ENCODE data around the gene SLC38A6.

Gene SLC38A6

DNA sequence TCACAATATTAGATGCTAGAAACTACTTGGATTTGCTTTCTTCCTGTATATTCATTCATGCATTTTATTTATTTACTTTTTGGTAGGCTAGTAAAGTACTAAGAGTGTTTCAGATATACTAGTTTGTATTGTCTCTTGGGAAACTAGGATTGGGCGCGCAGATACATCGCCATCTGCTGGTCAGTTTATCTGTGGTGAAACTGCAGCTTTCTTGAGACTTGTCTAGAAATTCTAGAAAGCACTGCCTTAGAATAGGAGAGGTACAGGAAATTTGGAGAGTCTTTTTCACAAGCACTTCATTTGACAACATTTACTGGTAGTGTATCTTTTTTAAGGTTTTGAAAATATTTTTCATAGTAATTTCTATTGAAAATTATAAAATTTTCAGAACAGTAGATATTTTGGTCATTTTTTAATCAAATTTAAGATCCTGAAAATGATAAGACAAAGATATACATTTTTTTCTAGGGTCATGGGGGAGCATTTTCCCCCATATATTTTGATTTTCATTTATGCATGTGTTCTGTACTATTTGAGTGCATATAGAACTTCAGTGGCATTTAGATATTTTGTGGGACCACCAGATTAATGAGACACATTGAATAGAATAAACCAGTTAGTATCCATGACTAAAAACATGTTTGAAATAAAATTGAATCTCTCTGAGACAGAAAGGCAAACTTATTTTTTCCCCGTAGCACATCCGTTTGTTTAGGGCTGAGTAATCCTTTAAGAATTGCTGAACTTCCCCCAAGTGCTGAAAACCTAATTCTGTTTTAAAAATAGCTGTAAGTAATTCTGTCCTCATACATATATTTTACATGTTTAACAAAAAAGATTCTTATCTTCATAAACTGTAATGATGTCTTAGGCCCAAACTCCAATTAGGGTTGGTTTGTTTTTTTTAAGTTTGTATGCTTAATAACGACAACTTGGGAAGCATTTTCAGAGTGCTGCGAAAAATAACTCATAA lies 44.5 kb downstream of the SLC38A6 start:
- no peaks in the 10 kb centered on the region for H3K27me3 Mint-ChIP-seq
- peak; percentile 62 for ATAC-seq
- peaks cover 2% of the 10 kb centered on the region for H3K4me1 Mint-ChIP-seq
- H3K4me3 Mint-ChIP-seq, result no peak overlapping the region
- H3K27ac Mint-ChIP-seq, result no peak overlapping the region
- H3K36me3 Mint-ChIP-seq, result no peaks in the 10 kb centered on the region
- H3K9me3 Mint-ChIP-seq, result no peaks in the 10 kb centered on the region

DNA sequence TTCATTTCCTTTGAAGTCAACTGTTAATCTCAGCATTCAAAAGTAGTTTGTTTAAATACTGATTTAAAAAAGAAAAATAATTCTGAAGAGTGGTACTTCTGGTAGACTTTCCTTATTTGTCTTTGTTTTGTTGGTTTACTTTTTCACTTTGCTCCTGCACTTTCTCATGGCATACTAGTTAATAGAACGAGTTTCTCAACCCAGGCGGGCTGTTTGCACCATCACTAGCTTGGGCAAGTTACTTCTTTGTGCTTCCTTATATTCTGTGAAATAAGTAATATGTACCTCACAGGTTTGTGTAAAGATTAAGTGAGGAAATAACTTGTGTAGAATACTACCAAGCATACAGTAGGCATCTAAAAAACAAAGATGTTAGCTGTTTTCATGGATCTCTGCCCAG lies 45.5 kb downstream of the SLC38A6 start:
- no peak overlapping the region for H3K4me3 Mint-ChIP-seq
- no peak for ATAC-seq
- no peak overlapping the region for H3K27ac Mint-ChIP-seq
- no peaks in the 10 kb centered on the region for H3K9me3 Mint-ChIP-seq
- H3K36me3 Mint-ChIP-seq, result no peaks in the 10 kb centered on the region
- H3K27me3 Mint-ChIP-seq, result no peaks in the 10 kb centered on the region
- H3K4me1 Mint-ChIP-seq, result peaks cover 8% of the 10 kb centered on the region

DNA sequence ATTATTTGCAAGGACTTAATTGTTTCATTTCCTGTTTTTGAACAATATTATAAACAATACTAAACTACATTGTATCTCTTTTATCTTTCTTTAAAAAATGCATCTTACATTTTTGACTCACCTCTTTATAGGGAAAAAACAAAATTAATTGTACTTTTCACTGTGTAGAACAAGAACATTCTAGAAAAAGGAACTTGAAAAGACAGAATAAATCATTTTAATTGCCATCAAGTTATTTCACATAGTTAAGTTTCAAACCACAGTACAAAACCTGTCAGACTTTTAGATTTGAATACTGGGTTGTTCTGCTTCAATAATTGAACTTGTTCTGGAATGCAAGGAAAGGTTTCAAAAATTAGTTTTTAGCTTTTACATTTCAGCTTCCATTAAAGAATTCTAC lies 50.0 kb downstream of the SLC38A6 start:
- Mint-ChIP-seq H3K9me3 (no peaks in the 10 kb centered on the region), H3K27ac (no peak overlapping the region), H3K36me3 (no peaks in the 10 kb centered on the region), H3K4me1 (peaks cover 17% of the 10 kb centered on the region), H3K27me3 (no peaks in the 10 kb centered on the region), H3K4me3 (no peak overlapping the region)
- no peak for ATAC-seq

DNA sequence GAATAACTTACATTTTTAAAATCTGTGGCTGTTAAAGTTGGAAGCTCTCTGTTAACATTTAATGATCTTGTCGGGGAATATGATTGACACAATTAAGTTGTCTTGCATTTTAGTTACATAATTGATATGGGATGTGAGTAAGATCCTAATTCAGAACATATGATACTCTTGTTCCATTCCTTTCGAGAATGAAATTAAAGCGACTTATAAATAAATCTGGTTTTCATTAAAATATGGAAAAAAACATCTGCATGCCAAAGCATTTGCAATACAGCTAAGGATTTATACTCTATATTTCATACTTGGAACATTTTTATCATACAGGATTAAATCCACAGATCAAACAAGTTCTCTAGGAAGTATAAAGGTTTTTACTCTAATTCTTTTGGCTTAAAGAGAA lies 52.0 kb downstream of the SLC38A6 start:
- Mint-ChIP-seq H3K4me1 (peaks cover 17% of the 10 kb centered on the region), H3K36me3 (no peaks in the 10 kb centered on the region), H3K4me3 (no peak overlapping the region), H3K9me3 (no peaks in the 10 kb centered on the region), H3K27me3 (no peaks in the 10 kb centered on the region), H3K27ac (no peak overlapping the region)
- no peak for ATAC-seq

DNA sequence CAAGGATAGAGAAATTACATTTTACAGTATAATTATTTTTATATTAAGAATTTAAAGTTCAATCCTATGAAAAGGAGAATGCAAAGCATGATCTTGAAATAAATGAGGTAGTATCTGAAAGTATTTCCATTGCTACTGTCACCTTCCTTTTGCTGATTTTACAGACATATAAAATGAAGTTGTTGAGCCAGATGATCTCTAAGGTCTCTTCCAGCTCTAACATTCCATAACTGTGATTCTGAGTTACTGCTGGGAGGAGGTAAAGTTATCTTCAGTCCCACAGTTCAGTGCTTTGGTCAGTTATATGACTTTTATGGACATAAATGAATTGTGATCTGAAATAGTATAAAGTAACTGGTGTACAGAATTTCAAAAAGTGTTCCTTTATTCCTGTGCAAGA lies 52.8 kb downstream of the SLC38A6 start:
- H3K27me3 Mint-ChIP-seq, result no peaks in the 10 kb centered on the region
- H3K36me3 Mint-ChIP-seq, result no peaks in the 10 kb centered on the region
- ATAC-seq, result no peak
- no peaks in the 10 kb centered on the region for H3K9me3 Mint-ChIP-seq
- H3K4me1 Mint-ChIP-seq, result peaks cover 17% of the 10 kb centered on the region
- no peak overlapping the region for H3K4me3 Mint-ChIP-seq
- peak overlapping the region; percentile 20 for H3K27ac Mint-ChIP-seq

DNA sequence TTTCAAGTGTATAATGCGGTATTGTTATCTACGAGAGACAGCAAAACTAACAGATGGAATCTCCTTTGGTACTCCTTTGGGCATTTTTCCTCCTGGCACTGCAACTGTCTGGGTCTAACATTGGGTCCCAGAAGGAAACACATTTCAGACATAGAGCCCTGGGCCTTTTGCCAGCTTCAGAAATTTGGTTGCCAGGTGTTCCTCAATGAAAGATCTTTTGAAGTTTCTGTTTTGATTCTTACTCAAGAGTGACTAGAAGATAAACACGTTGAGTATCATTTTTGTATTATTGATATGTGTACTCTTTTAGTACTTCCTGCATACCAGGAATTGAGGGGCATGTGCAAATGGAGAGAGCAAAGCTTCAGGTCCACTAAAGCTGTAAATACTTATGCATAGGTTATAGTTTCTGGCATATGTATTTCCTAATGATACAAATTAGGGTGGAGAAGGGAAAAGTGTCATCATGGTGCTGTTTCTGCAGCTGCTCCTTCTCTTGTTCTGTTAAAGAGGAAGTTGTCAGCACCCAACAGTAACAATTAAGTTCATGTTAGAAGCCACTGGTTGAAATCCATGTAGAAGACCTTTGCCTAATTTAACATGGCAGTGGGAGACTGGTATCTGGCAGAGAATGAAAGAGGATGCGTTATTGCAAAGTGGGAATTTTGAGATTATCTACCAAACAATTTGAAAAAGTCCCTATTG lies 53.5 kb downstream of the SLC38A6 start:
- no peak overlapping the region for H3K4me3 Mint-ChIP-seq
- peaks cover 17% of the 10 kb centered on the region for H3K4me1 Mint-ChIP-seq
- H3K27ac Mint-ChIP-seq, result peak overlapping the region; percentile 20
- no peaks in the 10 kb centered on the region for H3K27me3 Mint-ChIP-seq
- ATAC-seq, result no peak
- no peaks in the 10 kb centered on the region for H3K9me3 Mint-ChIP-seq
- no peaks in the 10 kb centered on the region for H3K36me3 Mint-ChIP-seq

DNA sequence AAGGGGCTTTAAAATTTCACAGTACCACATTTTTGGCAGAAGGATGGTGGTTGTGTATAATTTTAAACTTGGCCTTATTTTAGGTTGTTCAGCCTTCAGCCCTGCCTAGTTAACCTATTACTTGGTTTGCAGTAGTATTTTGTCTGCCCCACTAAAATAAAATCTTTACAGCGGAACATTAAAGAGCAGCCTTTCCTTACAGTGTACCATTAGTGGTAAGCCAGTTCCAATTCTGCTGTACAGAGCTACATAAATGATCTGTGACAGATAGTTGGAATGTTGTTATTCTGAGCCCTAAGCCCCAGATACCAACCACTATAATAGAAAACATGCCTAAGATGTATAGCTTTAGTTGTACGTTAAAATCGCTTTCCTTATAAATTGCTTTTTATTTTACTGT lies 56.2 kb downstream of the SLC38A6 start:
- no peak for ATAC-seq
- Mint-ChIP-seq H3K36me3 (no peaks in the 10 kb centered on the region), H3K27ac (no peak overlapping the region), H3K27me3 (no peaks in the 10 kb centered on the region), H3K4me1 (peaks cover 9% of the 10 kb centered on the region), H3K9me3 (no peaks in the 10 kb centered on the region), H3K4me3 (no peak overlapping the region)

DNA sequence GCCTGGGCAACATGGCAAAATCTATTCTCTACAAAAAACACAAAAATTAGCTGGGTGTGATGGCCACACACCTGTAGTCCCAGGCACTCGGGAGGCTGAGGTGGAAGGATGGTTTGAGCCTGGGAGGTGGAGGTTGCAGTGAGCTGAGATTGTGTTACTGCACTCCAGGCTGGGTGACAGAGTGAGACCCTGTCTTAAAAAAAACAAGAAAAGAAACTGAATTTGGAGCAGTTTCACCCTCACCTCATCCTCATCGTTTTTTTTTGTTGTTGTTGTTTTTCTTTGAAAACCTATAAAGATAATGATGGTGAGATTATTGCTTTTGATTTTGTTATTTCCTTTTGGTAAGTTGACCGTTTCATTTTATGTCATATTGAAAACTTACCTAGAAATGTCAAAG lies 60.7 kb downstream of the SLC38A6 start:
- ATAC-seq, result no peak
- Mint-ChIP-seq H3K36me3 (no peaks in the 10 kb centered on the region), H3K27me3 (no peaks in the 10 kb centered on the region), H3K4me1 (no peaks in the 10 kb centered on the region), H3K27ac (no peak overlapping the region), H3K9me3 (no peaks in the 10 kb centered on the region), H3K4me3 (no peak overlapping the region)

DNA sequence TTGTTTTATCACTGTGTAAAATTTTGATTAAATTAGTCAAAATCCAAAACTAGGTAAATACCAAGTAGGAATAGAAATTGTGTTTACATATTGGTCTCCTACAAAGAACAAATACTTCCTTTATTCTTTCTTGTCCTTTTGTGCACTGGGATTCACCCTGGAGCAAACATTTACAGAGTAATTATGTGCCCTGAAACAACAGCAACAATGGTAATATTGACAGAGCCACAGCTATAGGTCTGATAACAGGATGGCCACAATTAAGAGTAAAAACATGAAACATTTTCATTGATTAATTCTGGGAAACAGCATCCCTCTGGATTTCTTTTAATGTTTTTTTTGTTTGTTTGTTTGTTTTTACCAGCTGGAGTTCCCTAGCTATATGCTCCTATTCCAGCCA lies 61.2 kb downstream of the SLC38A6 start:
- H3K4me3 Mint-ChIP-seq, result no peak overlapping the region
- H3K27me3 Mint-ChIP-seq, result no peaks in the 10 kb centered on the region
- peaks cover 4% of the 10 kb centered on the region for H3K36me3 Mint-ChIP-seq
- H3K4me1 Mint-ChIP-seq, result no peaks in the 10 kb centered on the region
- no peak for ATAC-seq
- H3K9me3 Mint-ChIP-seq, result no peaks in the 10 kb centered on the region
- H3K27ac Mint-ChIP-seq, result no peak overlapping the region

DNA sequence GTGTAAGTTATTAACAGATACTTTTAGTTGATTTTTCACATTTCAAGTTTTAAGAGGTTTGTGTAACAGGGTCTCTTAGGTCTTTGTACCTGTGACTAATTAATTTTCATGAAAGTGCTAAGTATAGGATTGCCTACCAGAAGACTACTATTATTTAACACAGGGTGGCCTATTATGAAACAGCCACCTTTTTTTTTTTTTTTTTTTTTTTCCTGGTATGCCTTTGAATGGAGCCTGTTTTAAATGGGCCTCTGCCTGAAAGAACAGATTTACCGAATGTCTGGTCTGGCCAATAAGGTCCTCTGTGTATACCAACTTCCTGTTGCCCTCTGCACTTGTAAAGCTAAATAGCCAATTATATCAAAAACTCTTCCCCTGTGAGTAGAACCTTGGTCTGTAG lies 62.5 kb downstream of the SLC38A6 start:
- no peak overlapping the region for H3K27ac Mint-ChIP-seq
- no peaks in the 10 kb centered on the region for H3K27me3 Mint-ChIP-seq
- peaks cover 5% of the 10 kb centered on the region for H3K36me3 Mint-ChIP-seq
- no peaks in the 10 kb centered on the region for H3K9me3 Mint-ChIP-seq
- no peaks in the 10 kb centered on the region for H3K4me1 Mint-ChIP-seq
- H3K4me3 Mint-ChIP-seq, result no peak overlapping the region
- no peak for ATAC-seq

DNA sequence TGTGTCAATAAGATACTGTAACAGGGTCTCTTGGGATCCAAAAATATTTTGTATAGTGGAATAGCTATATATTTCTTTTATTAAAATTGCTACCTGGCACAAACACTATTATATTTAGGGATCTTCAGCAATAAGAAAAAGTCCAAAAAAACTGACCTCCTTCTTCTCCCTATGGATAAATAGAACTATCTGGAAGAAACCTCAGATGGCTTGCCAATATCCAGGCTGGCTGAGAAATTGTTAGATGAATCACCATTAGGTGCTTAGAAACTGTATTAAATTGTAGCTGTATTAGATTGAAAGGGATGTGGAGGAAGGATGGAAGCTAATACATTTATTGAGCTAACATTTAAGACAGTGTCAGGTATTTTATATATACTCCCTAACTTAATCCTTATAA lies 66.0 kb downstream of the SLC38A6 start:
- H3K36me3 Mint-ChIP-seq, result peaks cover 14% of the 10 kb centered on the region
- H3K9me3 Mint-ChIP-seq, result no peaks in the 10 kb centered on the region
- no peak overlapping the region for H3K4me3 Mint-ChIP-seq
- no peak for ATAC-seq
- no peak overlapping the region for H3K27ac Mint-ChIP-seq
- H3K27me3 Mint-ChIP-seq, result no peaks in the 10 kb centered on the region
- H3K4me1 Mint-ChIP-seq, result no peaks in the 10 kb centered on the region

DNA sequence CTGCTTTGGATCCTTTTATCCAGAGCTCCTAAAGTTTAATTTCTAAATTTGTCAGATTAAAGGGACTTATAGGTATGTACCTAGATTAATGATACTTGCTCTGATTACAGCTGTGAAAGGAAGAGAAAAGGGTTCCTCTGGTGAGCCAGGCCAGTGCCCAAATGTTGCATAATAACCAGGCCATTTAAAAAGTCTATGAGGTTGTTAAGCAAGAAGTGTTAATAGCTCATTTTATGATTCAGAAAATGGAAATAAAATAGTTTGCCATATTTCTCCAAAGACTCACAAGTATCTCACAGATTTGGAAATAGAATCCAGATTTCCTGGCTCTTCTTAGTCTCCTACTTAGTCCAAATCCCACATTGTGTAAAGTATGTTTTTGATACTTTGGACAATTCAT lies 67.6 kb downstream of the SLC38A6 start:
- no peak overlapping the region for H3K4me3 Mint-ChIP-seq
- H3K27me3 Mint-ChIP-seq, result no peaks in the 10 kb centered on the region
- peaks cover 2% of the 10 kb centered on the region for H3K9me3 Mint-ChIP-seq
- peaks cover 23% of the 10 kb centered on the region for H3K36me3 Mint-ChIP-seq
- no peak overlapping the region for H3K27ac Mint-ChIP-seq
- no peaks in the 10 kb centered on the region for H3K4me1 Mint-ChIP-seq
- ATAC-seq, result no peak

DNA sequence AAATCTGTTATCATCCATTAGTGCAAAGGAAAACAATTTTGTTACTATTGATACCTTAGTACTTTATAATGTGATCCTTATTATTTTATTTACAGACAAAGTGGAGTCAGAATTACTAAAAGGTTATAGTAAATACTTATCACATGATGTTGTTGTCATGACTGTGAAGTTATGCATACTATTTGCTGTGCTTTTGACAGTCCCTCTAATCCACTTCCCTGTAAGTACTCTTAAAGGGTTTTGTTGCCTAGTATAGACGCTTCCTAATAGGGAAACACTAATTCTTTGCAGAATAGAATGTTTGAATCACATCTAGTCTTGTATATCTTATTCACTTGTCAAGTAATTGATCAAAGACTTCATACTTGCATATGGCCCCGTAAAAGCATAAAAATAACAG lies 69.4 kb downstream of the SLC38A6 start:
- ATAC-seq, result no peak
- H3K36me3 Mint-ChIP-seq, result peaks cover 35% of the 10 kb centered on the region
- H3K4me3 Mint-ChIP-seq, result no peak overlapping the region

DNA sequence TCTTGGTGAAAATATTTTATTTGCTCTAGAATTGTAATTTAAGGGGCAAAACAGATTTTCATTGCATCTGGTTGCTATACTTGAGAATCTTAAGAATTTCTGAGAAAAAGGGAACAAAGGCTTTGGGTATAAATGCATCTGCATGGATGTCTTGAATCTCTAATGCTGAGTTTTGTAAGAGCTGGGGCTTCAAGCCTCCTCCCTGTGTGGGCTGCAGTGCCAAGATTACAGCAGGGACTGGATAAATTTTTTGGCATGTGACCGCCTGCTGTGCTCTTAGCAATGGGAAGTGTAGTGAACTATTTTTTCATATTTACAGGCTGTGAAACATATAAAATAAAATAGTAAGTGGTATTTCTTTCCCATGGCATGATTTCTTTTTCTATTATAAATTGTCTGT lies 70.0 kb downstream of the SLC38A6 start:
- Mint-ChIP-seq H3K27ac (no peak overlapping the region), H3K4me3 (no peak overlapping the region), H3K4me1 (no peaks in the 10 kb centered on the region), H3K9me3 (peaks cover 10% of the 10 kb centered on the region), H3K36me3 (peaks cover 35% of the 10 kb centered on the region), H3K27me3 (no peaks in the 10 kb centered on the region)
- ATAC-seq, result no peak

More for the DNA sequence above, 69.4 kb downstream of the SLC38A6 start:
- no peak overlapping the region for H3K27ac Mint-ChIP-seq
- H3K27me3 Mint-ChIP-seq, result no peaks in the 10 kb centered on the region
- no peaks in the 10 kb centered on the region for H3K4me1 Mint-ChIP-seq
- H3K9me3 Mint-ChIP-seq, result peaks cover 10% of the 10 kb centered on the region

DNA sequence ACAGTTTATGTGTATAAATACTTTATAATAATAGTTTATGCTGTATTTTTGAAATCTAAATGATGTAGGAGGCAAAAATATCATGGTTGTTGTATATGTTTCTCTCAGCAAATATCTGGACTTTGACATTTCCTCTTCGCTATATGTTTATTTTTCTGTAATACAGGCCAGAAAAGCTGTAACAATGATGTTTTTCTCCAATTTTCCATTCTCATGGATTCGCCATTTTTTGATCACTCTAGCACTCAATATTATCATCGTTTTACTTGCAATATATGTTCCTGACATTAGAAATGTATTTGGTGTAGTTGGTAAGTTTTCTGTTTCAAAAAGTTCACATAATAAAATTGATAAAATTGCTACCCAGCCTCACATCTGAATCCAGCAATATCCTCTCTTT lies 70.6 kb downstream of the SLC38A6 start:
- Mint-ChIP-seq H3K36me3 (peaks cover 35% of the 10 kb centered on the region), H3K27ac (no peak overlapping the region), H3K27me3 (no peaks in the 10 kb centered on the region), H3K4me3 (no peak overlapping the region), H3K9me3 (peaks cover 10% of the 10 kb centered on the region), H3K4me1 (no peaks in the 10 kb centered on the region)
- no peak for ATAC-seq

DNA sequence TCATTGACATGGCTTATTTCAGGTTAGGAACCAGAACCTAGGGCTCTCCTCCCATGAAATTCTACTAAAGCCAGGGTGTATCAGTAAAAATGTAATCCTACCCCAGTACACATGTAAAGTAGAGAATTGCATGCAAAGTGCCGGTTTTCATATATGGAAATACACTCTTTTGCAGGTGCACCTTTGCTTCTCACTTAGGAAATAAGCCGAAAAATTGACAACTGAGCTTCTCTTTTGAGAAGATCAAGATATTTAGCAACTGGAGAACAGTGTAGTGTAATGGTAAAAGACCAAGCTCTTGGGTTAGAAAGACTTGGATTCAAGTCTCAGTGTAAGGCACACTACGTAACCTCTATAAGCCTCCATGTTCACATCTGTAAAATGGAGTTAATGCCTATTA lies 82.4 kb downstream of the SLC38A6 start:
- no peaks in the 10 kb centered on the region for H3K27me3 Mint-ChIP-seq
- H3K4me3 Mint-ChIP-seq, result no peak overlapping the region
- H3K9me3 Mint-ChIP-seq, result no peaks in the 10 kb centered on the region
- peaks cover 11% of the 10 kb centered on the region for H3K36me3 Mint-ChIP-seq
- no peak overlapping the region for H3K27ac Mint-ChIP-seq
- H3K4me1 Mint-ChIP-seq, result no peaks in the 10 kb centered on the region
- ATAC-seq, result no peak

All from stimulated activated memory B cell treated with anti-CD40 and anti-IgM and Interleukin-4, amounts not matched to agents 10 μg/mL and 1 μg/mL and 100 μg/mL, for 72 hours (primary cell).